HG03565 (cell line): Measurements from ENCODE around the gene ZNF470.

Experiments used
- ATAC-seq: cut with Tn5 transposase; IDR thresholded peaks from one replicate; pipeline ENCODE4 v1.9.1; 2021; ENCODE audit warnings: mild to moderate bottlenecking, moderate library complexity; ENCODE audit not compliant: unreplicated experiment

The ZNF470 gene

DNA sequence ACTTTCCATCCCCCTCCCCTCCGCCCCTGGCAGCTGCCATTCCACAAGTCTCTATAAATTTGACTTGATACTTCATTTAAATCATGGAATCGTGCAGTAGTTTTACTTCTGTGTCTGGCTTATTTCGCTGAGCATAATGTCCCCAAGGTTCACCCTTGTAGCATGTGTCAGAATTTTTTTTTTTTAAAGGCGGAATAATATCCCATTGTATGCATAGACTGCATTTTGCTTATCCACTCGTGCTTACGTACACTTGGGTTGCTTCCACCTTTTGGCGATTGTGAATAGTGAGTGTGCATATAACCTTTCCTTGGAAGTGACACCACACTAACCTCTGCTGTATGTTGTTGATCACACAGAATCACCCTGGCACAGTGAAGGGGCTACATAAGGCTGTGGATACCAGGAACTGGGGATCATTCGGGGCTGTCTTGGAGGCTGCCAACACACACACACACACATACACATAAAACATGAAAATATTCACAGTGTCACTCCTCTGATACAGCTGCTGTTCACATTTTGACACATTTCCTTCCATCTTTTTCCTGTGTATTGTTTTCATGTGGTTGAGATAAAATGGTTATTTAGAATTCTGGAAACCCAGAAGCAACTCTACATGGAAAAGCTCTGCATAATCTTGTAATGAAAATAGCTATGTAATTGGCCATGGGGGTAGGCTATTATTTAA lies 41.2 kb downstream of the ZNF470 start:
- ATAC-seq = no peak

DNA sequence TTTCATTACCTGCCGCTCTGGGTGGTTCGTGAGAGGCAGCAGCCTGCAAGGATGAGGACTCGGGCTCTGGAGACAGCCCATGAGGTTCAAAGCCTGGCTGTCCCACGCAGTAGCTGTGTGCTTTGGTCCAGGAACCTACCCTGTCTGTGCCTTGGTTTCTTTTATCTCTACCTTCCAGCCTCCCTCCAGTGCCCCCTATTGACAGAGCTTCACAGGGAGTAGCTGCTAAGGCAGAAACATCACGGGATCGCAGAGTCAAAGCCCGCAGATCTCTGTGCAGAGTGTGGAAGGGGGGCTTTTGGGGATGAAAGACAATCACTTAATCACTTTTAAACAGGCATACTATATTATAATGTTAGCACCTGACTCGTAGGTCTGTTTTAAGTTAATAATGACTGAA lies 44.0 kb downstream of the ZNF470 start:
- no peak for ATAC-seq

DNA sequence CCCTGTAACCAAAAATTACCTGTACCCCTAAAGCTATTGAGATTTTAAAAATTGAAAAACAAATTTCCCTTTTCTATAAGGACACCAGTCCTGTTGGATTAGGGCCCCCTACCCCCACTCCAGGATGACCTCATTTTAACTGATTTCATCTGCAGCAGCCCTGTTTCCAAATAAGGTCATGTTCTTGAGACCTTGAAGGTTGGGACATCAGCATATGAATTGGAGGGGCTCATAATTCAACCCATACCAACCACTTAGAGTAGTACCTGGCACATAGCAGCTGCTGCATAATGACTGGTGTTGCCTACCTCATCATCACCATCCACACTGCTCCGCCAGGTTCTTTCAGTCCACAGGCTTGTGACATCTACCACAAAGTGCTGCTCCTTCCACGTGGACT lies 45.5 kb downstream of the ZNF470 start:
- ATAC-seq = no peak

DNA sequence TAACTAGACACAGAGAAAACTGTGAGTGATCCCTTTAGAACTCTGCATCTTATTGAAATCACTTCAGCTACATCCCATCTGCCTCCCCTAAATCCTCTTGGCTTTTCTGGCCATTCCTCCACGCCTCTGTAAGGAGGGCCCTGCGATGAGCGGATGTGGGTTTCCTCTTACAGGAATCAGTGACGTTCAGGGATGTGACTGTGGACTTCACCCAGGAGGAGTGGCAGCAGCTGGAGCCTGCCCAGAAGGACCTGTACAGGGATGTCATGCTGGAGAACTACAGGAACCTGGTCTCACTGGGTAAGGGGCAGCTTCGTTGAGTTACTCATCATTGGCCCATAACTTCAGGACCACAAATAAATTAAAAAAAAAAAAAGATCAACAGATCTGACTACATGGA lies 46.4 kb downstream of the ZNF470 start:
- no peak for ATAC-seq

DNA sequence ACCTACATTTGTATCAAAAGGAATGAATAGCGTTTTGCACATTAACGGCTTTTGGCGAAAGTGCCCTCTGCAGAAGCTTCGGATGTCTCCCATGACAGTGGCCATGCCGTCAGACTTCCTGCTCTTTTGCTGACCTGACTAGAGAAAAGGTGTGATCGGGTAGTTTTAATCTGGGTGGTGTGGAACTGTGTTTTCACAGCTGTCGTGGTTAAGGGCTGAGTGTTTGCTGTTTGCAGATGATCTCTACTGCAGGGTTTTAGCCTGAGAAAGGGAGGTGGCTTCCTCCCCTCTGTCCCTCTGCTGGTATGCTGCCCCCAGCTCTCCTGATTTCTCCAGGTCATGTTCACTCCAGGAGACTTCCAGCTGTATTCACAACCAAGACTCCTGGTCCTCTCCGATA lies 50.3 kb downstream of the ZNF470 start:
- no peak for ATAC-seq

DNA sequence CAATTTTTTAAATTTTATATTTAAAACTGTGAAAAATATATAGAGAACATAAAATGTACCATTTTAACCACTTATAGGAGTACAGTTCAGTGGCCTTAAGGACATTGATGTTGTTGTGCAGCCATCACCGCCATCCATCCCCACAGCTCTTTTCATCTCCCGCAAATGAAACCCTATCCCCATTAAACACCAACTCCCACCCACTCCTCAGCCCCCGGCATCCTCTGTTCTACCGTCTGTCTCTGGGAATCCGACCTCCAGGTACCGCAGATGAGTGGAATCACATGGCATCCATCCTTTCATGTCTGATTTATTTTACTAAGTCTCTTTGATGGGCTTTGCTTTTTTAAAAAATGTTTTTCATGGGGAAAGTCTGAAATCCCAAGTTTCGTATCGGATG lies 51.9 kb downstream of the ZNF470 start:
- ATAC-seq = no peak

DNA sequence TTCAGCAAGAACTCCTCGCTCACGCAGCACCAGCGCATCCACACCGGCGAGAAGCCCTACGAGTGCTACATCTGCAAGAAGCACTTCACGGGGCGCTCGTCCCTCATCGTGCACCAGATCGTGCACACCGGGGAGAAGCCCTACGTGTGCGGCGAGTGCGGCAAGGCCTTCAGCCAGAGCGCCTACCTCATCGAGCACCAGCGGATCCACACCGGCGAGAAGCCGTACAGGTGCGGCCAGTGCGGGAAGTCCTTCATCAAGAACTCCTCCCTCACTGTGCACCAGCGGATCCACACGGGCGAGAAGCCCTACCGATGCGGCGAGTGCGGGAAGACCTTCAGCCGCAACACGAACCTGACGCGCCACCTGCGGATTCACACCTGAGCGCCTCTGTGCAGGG lies 55.1 kb downstream of the ZNF470 start:
- no peak for ATAC-seq

DNA sequence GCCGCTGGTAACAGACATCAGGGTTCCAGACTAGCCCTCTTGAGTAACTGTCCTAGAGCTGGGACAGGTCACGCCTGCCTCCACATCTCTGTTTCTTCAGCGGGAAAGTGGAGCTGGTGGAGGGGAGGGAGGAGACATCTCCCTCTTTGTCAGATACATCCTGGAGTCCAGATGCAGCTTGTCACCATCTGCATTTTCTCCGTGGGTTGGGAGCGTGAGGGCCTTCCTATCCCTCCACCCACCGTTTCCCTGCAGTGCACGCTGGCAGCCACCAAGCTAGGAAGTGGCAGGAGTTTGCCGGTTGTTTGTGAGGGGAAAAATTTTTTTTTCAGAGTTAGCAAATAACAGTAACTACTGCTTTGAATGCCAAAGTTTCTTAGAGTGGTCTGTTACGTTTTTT lies 55.7 kb downstream of the ZNF470 start:
- ATAC-seq = no peak

DNA sequence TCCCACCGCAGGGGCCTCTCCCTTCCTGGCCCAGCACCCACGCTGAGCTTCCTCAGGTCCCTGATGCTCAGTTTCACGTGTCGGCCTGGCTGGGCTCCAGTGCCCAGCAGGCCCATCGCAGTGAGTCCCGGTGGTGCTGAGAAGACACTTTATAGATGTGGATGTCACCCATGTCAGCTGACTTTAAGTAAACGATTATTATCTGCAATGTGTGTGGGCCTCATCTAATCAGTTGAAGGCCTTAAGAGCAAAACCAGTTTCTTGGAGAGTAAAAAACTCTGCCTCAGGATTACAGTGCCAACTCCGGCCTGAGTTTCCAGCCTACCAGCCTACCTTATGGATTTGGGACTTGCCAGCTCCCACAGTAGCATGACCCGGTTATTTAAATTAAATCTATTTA lies 58.4 kb downstream of the ZNF470 start:
- ATAC-seq = no peak

DNA sequence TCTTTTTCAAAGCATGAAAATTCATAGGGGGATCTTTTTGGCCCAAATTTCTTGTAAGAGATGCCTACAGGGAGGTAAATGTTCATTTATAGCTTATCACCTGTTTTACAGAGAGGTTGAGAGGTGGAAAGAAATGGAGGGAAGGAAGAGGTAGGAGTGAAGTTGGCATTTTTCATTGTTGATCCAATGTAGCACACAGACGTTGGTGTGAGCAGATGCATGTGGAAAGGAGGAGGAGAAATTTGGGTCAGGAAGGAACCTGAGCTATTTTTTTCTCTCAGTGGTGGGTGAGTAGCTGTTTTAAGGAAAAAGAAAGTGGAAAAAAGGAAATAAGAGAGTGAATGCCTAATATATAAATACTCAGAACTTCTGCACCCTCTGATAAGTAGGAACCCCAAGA lies 65.8 kb downstream of the ZNF470 start:
- ATAC-seq = no peak

DNA sequence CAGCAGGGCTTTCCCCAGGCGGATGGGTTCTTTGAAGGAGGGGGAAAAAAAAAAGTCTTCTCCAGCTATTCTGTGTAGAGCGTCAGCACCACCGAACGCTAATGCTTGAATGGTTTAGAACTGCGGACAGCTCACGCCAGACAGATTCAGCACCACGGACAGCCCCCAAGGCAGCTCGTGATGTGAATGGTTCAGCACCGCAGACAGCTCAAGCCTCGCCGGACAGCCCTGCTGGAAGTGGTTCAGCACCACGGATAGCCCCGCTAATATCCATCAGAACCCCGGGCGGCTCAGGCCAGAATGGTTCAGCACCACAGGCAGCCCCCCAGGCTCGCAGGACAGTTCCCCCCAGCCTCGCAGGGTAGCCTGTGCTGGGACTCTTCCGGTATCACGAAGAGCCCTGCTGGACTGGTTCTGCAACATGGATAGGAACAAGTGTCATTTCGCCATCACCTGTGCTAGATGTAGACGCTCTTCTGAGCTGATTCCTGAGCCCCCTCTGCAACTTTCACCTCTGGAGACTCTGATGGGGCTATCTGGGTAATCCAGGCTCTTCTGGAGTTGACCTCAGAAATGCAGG lies 70.8 kb downstream of the ZNF470 start:
- no peak for ATAC-seq
